Midbrain (tissue), 1 donor: ENCODE measurements around the gene PGS1.

Experiments used
- DNase-seq: peaks from one replicate; lab custom pipeline; 2025; lab: John Stamatoyannopoulos, UW

PGS1 gene

GRCh38 chr17:78346605-78347250, 31.7 kb upstream of the PGS1 start:
- no peak for DNase-seq

GRCh38 chr17:78347453-78347852, 31.0 kb upstream of the PGS1 start:
- no peak for DNase-seq

- no peak for DNase-seq
Measured at GRCh38 chr17:78348055-78348770, 30.2 kb upstream of the PGS1 start.

GRCh38 chr17:78349891-78350642, 28.4 kb upstream of the PGS1 start:
- no peak for DNase-seq

DNA sequence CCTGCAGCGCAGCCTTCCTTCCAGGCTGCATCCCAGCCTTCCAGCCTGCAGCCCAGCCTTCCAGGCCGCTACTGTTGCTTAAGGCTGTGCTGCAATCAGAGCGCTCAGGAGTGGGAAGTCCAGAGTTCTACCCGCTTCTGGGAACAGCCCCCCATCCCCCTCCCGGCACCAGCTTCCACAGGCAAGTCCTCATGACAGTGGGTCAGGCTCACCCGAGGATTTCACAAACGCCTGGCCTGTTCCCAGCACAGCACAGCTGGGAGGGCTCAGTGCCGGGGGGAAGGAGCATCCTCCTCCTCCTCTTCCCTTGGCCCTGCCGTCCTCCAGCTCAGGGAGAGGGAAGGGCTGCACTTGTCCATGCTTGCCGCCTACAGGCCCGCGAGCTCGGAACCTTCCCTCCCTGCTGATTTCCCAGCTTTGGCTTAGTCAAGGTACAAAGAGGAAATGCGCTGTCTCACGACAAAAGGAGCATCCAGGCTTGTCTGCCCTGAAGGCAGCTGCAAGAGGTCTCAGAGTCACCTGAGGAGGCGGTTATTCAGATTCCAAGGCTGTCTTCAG, 26.9 kb upstream of the PGS1 start:
- DNase-seq: peak; percentile 86

DNA sequence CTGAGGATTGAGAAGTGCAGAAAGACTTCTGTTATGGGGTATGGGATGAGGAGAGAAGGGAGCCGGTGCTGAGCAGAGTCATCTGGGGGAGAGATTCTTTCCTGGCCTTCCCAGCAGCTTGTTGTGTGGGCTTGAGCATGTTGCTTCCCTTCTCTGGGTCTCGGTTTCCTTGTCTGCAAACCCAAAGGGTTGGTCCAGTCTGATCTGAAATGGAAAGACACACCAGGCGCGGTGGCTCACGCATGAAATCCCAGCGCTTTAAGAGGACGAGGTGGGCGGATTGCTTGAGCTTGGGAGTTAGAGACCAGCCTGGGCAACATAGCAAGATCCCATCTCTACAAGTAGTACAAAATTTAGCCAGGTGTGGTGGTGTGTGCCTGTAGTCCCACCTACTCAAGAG, 24.6 kb upstream of the PGS1 start:
- DNase-seq: no peak

DNA sequence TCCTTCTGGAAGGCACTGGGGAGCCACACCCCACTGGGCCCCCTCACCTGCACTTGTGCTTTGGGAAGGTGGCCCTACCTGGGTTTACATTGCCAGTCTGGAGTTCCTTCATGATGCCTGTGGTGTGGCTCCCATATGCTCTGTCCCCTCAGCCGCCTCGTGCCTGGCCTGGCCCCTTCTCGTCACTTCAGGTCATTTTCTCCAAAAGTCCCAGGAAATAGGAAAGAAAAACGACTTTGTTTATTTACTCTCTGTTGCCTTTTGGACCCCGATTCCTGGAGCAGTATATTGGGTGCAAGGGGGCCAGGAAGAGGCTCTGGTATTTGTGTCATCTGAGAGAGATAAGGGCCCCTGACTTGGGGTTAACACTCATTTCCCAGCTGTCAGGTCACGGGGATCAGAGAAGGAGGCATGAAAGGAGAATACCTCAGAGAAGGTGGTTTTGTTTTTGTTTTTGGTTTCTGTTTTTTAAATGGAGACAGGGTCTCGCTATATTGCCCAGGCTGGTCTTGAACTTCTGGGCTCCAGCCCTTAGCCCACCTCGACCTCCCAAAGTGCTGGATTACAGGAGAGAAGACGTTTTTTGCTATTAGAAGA, 23.3 kb upstream of the PGS1 start:
- DNase-seq: no peak

- DNase-seq: no peak
Measured at GRCh38 chr17:78355701-78356100, 22.7 kb upstream of the PGS1 start.

DNA sequence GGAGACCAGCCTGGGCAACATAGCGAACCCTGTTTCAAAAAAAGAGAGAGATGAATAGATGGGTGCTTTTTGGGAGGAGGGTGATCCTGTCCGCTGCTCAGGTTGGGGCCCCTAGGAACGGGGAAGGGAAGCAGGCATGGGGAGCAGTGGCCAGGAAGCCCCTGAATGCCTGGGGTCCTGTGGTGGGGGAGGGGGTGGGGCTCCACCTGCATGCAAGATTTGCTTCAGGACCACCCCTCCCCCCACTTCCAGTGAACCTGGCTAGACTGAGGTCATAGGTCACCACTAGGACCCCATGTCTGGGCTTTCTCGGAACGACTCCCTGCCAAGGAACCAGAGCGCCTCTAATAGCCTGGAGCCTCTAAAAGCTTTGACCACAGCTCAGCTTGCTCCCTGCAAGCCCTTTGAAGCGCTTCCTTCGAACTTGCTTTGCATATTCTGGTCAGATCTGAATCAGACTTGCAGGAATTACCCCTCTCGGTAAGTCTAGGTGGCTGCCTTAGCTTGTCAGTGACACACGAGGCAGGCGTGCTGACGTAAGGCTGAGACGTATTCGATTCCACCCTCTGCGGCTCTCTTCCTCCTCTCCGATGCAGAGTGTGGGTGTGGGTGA, 22.2 kb upstream of the PGS1 start:
- no peak for DNase-seq

DNA sequence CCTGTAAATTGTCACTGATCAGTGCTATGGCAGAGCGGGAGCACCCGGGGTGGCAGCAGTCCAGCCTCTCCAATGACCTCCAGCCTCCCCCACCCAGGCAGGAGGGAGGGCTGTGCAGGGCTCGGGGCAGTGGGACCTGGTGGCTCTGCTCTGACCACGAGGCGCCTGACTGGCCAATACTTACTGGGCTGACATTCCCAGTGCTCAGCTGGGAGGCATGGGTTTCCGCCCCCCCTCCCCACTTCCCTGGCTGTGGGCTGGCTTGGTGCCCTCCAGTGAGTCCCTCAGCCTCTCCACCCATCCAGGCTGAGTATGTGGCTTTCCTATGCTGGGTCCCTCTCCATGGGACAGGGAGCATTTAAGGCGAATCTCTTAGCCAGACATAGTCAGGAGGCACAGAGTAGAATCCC, 21.3 kb upstream of the PGS1 start:
- peak; percentile 43 for DNase-seq

DNA sequence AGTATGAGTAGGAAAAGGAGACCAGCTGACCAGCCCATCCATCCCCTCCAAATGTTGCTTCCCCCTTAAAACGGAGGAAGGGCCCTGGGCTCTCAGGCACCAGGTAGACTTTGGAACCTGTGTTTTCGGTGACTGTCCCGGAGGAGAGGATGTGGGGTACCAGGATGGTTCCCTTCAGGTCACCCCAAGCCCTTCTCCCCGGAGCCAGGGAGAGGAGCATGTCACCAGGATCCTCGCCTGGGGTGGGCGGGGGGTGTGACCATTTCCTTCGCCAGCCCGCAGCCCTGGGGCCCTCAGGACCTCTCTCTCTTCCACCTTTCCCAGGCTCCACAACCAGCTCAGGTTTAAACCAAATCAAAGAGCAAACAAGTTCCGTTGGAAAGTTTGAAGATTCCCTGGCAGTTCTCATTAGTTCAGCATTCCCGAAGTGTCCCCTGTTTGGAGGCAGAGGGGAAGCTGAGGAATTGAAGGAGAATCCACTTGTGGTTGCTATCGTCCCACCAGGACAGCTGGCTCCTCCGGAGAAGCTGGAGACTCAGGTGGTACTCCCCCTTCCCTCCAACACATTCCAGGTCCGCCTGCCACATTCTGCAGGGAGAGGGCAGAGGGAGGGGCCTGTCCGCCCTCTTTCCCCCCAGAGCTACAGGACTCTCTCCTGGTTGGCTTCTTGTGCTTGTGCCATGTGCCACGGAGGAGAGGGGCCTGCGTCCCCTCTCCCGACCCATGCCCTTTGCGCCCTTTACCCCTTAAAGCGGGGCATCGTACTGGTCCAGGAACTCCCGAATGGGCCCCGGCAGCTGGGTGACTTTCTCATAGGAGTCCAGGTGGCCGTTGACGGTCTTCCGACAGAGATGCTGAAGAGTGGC, 20.5 kb upstream of the PGS1 start:
- DNase-seq: no peak

GRCh38 chr17:78358538-78359320, 19.7 kb upstream of the PGS1 start:
- no peak for DNase-seq

GRCh38 chr17:78359321-78359996, 19.0 kb upstream of the PGS1 start:
- no peak for DNase-seq

GRCh38 chr17:78359997-78360370, 18.5 kb upstream of the PGS1 start, which contains the start of gene SOCS3:
SOCS3 (minus strand) TSS chr17:78360077; CDS start chr17:78359095, 982 bp downstream.
- peak; percentile 58 for DNase-seq

DNA sequence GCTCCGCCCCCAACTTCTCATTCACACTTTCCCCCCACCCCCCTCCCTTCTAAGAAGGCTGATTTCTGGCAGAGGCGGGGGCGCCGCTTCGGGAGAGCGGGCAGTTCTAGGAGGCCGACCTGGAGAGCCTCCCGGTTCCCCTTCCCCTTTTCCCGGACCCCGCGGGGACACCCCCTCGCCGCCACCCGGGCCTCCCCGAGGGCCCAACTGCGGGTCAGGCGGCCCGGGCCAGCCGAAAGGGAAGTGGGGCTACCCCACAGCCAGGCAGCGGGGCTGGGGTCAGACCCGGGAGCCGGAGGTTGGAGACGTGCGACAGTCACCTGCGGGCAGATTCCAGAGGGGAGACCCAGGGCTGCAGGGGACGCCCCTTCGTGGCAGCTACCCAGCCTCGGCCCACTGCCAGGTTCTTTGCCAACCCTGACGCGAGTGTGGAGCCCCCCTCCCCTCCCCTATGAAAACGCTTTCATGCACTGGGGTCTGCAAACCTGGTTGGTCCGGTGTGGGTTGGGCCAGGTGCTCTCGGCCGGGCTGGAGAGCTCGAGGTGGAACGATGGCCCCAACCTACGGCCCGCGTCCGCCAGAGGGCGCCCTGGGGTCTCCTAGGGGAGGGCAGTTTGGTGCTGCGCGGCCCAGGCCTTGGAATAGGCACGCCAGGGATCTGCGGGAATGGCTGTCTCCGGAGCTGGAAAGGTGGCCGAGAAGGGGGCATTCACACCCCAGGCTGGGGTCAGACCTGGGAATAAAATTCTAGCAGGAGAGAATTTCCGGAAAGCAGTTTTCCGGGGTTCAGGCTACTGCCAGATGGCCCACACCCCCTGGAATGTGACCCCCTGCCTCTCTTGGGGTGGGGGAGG, 17.9 kb upstream of the PGS1 start:
- peak; percentile 84 for DNase-seq

DNA sequence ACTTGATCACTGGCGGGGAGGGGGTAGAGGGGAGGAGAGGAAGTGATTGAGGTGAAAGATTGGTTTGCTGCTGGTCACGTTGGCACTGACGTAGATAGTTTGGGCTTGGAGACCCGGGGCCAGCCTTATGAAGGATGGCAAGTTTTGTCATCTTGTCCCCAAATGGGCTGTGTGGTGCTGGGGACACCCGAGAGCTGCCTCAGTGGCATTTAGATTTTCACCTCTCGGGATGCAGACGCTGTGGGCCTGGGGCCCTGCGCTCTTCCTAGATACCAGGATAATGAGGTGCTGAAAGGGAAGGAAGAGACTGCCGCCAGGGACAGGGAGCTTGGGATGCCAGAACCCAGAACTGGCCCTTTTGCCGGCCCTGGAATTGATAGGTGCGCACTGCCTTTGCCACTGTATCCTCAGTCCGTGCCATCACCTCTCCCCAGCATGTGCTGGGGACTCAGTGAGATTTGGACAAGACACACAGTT, 17.2 kb upstream of the PGS1 start:
- DNase-seq: no peak

GRCh38 chr17:78362232-78362631, 16.2 kb upstream of the PGS1 start:
- no peak for DNase-seq

DNA sequence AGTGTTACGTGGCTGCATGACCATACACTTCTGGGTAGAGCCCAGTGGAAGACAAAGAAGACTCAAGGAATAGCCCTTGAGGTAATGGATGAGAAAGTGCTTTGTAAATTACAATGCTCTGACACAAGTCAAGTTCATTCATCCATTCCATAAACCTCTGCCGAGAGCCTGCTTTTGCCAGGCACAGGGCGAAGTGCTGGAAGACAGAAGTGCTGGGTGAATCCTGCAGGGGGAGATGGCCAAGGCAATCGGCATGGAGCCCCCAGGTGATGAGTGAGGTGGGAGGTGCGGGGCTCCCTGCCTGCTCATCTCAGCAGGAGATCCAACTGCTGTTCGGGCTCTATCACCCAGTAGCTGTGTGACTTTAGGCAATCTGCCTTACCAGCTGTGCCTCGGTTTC, 15.8 kb upstream of the PGS1 start:
- DNase-seq: no peak
